ENCODE measurements around the gene MED25. TPM values are rescaled to one million over a fixed set of nuclear protein-coding genes. Genes with fewer than 3 reads are reported as not detected.

MED25 gene
- total RNA-seq, 1 experiment from 2014 or later, result 81.2 TPM

DNA sequence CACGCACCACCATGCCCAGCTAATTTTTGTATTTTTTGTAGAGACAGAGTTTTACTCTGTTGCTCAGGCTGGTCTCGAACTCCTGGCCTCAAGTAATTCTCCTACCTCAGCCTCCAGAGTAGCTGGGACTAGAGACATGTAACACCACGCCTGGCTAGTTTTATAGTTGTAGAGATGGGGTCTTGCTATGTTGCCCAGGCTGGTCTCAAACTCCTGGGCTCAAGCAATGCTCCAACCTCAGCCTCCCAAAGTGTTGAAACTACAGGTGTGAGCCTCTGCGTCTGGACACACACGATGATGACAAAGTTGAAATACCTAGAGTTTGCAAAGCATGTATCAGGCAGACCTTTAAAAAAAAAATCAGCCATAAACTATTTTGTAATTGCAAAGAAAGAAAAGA lies 28.3 kb downstream of the MED25 start:
- Mint-ChIP-seq H3K9me3 (peaks cover 10% of the 10 kb centered on the region), H3K27ac (no peak overlapping the region), H3K4me3 (no peak overlapping the region), H3K4me1 (peaks cover 9% of the 10 kb centered on the region), H3K27me3 (ENCODE audit: low read depth) (no peaks in the 10 kb centered on the region; the same call in 1 of the 2 replicates), H3K36me3 (peaks cover 12% of the 10 kb centered on the region)
- DNase-seq (ENCODE audit: low spot score) (no peak), ATAC-seq (no peak)
- TF ChIP-seq ZNF121 (CRISPR knock-in tag; IDR thresholded peaks at IDR 0.05) (peak; percentile 74; the same call in 1 of the 2 replicates), ATF1 (CRISPR knock-in tag; IDR thresholded peaks at IDR 0.05) (no peak)
- POLR2A ChIA-PET, result no interaction called here
- CTCF ChIA-PET, result no interaction called here

GRCh38 chr19:49847731-49848696 lies 29.9 kb downstream of the MED25 start:
- no peak overlapping the region for H3K4me3 Mint-ChIP-seq

DNA sequence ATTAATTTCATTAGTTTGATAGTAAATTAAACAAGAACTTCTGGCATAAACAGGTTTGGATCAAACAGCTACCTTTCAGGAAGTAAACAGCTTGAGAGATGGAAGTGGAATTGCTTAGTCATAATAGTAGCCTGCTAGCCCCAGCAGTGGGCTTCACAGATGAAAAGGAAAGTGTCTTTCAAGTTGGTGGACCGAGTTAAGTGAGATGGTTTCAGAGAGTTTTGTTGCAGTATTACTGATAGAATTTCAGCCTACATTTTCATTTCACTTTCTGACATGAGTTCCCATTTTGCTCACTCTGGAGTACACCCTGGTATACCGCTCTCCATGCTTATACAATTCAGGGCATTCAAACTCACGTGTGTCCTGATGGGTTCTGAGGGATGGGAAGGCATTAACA lies 30.8 kb downstream of the MED25 start:
- POLR2A ChIA-PET, result interaction anchor here (2.6 kb wide), 1 partner anchor 20 kb away, joined by 13 read pairs; no protein-coding TSS in a partner anchor
- H3K27me3 Mint-ChIP-seq (ENCODE audit: low read depth), result peaks cover 3% of the 10 kb centered on the region; the same call in 1 of the 2 replicates
- no peak for ATAC-seq

More at GRCh38 chr19:49847731-49848696, 29.9 kb downstream of the MED25 start:
- H3K9me3 Mint-ChIP-seq, result peaks cover 10% of the 10 kb centered on the region
- ATAC-seq (no peak), DNase-seq (ENCODE audit: low spot score) (no peak)
- H3K27me3 Mint-ChIP-seq (ENCODE audit: low read depth), result peaks cover 3% of the 10 kb centered on the region; the same call in 1 of the 2 replicates
- H3K27ac Mint-ChIP-seq, result no peak overlapping the region
- TF ChIP-seq, protein P1, sequence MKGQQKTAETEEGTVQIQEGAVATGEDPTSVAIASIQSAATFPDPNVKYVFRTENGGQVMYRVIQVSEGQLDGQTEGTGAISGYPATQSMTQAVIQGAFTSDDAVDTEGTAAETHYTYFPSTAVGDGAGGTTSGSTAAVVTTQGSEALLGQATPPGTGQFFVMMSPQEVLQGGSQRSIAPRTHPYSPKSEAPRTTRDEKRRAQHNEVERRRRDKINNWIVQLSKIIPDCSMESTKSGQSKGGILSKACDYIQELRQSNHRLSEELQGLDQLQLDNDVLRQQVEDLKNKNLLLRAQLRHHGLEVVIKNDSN (CRISPR knock-in tag; IDR thresholded peaks at IDR 0.05), result peak; percentile 60; the same call in 1 of the 2 replicates
- TF ChIP-seq USF2 (CRISPR knock-in tag; IDR thresholded peaks at IDR 0.05) (peak; percentile 75), GTF2I (CRISPR knock-in tag; conservative IDR thresholded peaks at IDR 0.05) (no peak)
- ChIA-PET CTCF (interaction anchor here (1.2 kb wide), 1 partner anchor 35 kb away, joined by 4 read pairs; the partner anchor contains the start of gene FUZ), POLR2A (interaction anchor here (1.0 kb wide), 1 partner anchor 17 kb away, joined by 5 read pairs; no protein-coding TSS in a partner anchor)
- peaks cover 21% of the 10 kb centered on the region for H3K36me3 Mint-ChIP-seq
- H3K4me1 Mint-ChIP-seq, result peaks cover 20% of the 10 kb centered on the region

More for the DNA sequence above, 30.8 kb downstream of the MED25 start:
- H3K4me1 Mint-ChIP-seq, result peaks cover 22% of the 10 kb centered on the region
- DNase-seq (ENCODE audit: low spot score), result no peak
- no peak overlapping the region; the same call in 1 of the 2 replicates for H3K27ac Mint-ChIP-seq
- CTCF ChIA-PET, result interaction anchor here (1.2 kb wide), 1 partner anchor 36 kb away, joined by 4 read pairs; the partner anchor contains the start of gene FUZ
- peaks cover 10% of the 10 kb centered on the region for H3K9me3 Mint-ChIP-seq
- H3K4me3 Mint-ChIP-seq, result peak overlapping the region; percentile 29
- H3K36me3 Mint-ChIP-seq, result peaks cover 21% of the 10 kb centered on the region
- TF ChIP-seq PRRX2 (CRISPR knock-in tag; IDR thresholded peaks at IDR 0.05) (no peak), TP53 (CRISPR knock-in tag; IDR thresholded peaks at IDR 0.05) (no peak), NR1H2 (CRISPR knock-in tag; IDR thresholded peaks at IDR 0.05) (no peak), ELF4 (CRISPR knock-in tag; IDR thresholded peaks at IDR 0.05; ENCODE audit: low read depth) (no peak), NFYB (CRISPR knock-in tag; conservative IDR thresholded peaks at IDR 0.05; ENCODE audit: low read depth) (no peak), ZNF317 (CRISPR knock-in tag; IDR thresholded peaks at IDR 0.05; ENCODE audit: borderline replicate concordance, low read depth) (no peak), ZNF263 (CRISPR knock-in tag; IDR thresholded peaks at IDR 0.05; ENCODE audit: low read depth) (no peak), TEAD1 (CRISPR knock-in tag; IDR thresholded peaks at IDR 0.05) (no peak), KAT7 (CRISPR knock-in tag; IDR thresholded peaks at IDR 0.05; ENCODE audit: borderline replicate concordance) (no peak), MYBL2 (CRISPR knock-in tag; IDR thresholded peaks at IDR 0.05) (no peak), CBFB (CRISPR knock-in tag; IDR thresholded peaks at IDR 0.05; ENCODE audit: low read depth) (no peak)
- TF ChIP-seq, protein P2, sequence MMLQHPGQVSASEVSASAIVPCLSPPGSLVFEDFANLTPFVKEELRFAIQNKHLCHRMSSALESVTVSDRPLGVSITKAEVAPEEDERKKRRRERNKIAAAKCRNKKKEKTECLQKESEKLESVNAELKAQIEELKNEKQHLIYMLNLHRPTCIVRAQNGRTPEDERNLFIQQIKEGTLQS (CRISPR knock-in tag; conservative IDR thresholded peaks at IDR 0.05), result no peak
- TF ChIP-seq, protein P3, sequence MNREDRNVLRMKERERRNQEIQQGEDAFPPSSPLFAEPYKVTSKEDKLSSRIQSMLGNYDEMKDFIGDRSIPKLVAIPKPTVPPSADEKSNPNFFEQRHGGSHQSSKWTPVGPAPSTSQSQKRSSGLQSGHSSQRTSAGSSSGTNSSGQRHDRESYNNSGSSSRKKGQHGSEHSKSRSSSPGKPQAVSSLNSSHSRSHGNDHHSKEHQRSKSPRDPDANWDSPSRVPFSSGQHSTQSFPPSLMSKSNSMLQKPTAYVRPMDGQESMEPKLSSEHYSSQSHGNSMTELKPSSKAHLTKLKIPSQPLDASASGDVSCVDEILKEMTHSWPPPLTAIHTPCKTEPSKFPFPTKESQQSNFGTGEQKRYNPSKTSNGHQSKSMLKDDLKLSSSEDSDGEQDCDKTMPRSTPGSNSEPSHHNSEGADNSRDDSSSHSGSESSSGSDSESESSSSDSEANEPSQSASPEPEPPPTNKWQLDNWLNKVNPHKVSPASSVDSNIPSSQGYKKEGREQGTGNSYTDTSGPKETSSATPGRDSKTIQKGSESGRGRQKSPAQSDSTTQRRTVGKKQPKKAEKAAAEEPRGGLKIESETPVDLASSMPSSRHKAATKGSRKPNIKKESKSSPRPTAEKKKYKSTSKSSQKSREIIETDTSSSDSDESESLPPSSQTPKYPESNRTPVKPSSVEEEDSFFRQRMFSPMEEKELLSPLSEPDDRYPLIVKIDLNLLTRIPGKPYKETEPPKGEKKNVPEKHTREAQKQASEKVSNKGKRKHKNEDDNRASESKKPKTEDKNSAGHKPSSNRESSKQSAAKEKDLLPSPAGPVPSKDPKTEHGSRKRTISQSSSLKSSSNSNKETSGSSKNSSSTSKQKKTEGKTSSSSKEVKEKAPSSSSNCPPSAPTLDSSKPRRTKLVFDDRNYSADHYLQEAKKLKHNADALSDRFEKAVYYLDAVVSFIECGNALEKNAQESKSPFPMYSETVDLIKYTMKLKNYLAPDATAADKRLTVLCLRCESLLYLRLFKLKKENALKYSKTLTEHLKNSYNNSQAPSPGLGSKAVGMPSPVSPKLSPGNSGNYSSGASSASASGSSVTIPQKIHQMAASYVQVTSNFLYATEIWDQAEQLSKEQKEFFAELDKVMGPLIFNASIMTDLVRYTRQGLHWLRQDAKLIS (CRISPR knock-in tag; IDR thresholded peaks at IDR 0.05; ENCODE audit: borderline replicate concordance), result no peak

All from WTC11 (cell line).